ENCODE results near the gene FCRL5. TPM values are rescaled to one million over a fixed set of nuclear protein-coding genes. Genes with fewer than 3 reads are reported as not detected.
"Not testable (repeated sequence)": the region's sequence is repeated elsewhere in the genome, so short reads cannot be mapped to it uniquely, and the experiment has no call there.

FCRL5 gene
- total RNA-seq, 1 experiment from 2014 or later, result not detected

GRCh38 chr1:157487504-157487903, 64.8 kb downstream of the FCRL5 start:
- DNase-seq (ENCODE audit: low read depth), result no peak

GRCh38 chr1:157487096-157487495, 65.2 kb downstream of the FCRL5 start:
- no peak for DNase-seq (ENCODE audit: low read depth)

DNA sequence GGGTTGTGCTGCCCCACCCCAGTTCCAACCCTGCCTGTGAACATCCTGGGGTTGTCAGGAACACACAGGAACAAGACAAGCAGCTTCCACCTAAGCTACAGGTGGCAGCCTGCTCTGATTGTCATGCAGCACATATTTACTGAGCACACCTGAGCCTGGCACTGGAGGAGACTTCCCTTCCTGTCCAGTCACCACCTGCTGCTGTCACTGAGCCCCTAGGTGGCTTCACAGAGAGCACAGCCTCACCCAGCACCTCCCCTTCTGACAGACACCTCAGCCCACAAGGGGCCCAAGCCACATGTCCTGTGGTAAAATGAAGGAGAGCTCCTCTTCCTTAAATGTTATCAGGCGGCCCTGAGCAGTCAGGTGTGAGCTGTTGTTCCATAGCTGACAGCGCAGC, 65.9 kb downstream of the FCRL5 start:
- DNase-seq (ENCODE audit: low read depth), result not testable (repeated sequence)

DNA sequence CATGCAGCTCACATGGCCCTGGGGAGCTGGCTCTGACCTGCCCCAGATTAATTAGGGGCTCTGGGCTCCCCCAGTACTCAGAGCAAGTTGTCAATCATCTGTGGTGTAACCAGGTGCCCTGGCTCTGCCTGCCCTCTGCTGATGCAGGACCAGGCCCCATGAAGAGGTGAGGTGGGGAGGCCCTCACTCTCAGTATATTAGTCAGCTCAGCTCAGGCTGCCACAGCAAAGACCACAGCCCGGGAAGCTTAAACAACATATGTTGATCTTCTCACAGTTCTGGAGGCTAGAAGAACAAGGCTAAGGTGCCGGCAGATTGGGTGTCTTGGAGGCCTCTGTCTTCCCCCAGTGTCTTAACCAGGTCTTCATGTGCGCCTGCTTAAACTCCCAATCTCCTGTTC, 66.5 kb downstream of the FCRL5 start:
- no peak for DNase-seq (ENCODE audit: low read depth)

DNA sequence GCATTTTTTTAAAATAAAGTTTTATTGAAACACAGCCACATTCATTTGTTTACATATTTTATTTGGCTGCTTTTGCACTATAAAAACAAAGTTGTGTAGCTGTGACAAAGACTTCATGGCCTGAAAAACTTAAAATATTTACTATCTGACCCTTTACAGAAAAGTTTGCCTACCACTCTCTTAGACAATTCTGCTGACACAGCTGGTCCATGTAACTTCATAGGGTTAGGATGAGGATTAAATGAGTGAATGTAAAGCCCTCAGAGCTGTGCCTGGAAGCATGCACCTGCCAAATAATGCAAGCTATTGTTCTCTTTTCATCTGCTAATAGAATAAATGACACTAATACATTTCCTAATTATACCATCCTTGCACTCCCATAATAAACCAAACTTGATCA, 67.7 kb downstream of the FCRL5 start:
- no peak for DNase-seq (ENCODE audit: low read depth)

GRCh38 chr1:157483635-157484034, 68.7 kb downstream of the FCRL5 start:
- DNase-seq (ENCODE audit: low read depth), result no peak

GRCh38 chr1:157482717-157483116, 69.6 kb downstream of the FCRL5 start:
- DNase-seq (ENCODE audit: low read depth), result no peak

DNA sequence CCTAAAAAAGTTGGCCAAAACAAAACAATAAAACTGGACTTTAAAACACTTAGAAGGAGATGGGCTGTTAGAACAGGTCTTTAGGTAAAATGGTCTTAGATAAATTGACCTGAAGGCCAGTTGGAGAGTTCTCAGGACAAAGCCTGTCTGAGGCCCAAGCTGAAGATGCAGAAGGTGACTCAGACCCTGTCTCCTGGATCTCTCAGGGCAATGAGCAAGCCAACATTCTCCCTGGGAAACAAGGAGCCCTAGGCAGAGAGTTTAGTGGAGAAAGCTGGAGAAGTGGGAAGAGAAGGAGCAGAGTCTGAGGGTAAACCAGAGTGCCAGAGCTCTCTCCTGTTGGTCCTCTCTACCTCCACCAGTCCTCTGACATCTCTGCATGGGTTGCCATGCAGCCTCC, 70.1 kb downstream of the FCRL5 start:
- DNase-seq (ENCODE audit: low read depth), result no peak

- no peak for DNase-seq (ENCODE audit: low read depth)
These were observed 74.3 kb downstream of the FCRL5 start for GRCh38 chr1:157478030-157478429.

DNA sequence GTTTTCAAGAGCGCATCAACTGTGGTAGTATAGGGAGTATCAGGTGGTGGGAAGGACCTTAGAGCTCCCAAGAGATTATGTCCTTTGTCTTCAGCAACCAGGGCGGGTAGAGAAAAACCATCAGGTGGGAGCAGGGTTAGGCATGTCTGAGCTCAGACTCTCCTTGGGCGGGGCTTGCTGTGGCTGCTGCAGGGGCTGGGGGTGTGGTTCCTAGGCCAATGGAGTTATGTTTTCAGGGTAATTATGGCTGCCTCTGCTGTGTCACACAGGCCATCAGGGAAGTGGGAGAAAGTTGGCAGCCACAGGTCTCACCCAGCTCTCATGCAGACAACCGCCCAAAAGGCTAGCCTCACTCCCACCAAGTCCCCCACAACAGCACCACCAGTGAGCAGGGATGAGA, 74.9 kb downstream of the FCRL5 start:
- DNase-seq (ENCODE audit: low read depth), result no peak

GRCh38 chr1:157472959-157473358, 79.4 kb downstream of the FCRL5 start:
- no peak for DNase-seq (ENCODE audit: low read depth)

DNA sequence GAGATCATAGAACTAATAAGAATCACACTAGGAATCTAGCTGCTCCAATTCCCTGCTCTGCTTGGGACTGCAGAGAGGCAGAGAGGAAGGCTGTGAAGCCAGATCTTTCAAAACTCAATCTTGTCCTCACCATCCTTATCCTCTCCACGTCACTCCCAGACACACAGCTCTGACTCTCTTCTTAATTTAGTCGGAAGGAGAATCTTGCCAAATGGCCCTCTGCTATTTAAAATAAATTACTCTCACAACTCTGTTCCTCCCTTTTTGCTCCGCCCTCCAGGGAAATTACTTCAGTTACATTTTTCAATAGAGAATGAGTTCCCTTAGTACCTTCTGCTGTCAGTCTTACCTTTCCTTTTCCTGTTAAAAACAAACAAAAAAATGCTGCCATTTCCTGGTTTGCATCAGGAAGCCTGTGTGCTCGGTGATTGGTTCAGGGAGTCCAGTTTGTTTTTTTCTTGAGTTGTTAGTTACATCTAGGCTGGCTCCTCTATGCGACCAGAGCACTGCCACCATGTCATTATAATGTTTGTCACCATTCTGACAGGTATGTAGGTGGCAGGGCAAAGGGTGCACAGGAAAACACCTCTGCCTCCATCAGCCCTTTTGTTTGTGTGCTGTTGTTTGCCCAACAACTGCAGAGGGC, 80.1 kb downstream of the FCRL5 start:
- no peak for DNase-seq (ENCODE audit: low read depth)

GRCh38 chr1:157471531-157471930, 80.8 kb downstream of the FCRL5 start:
- no peak for DNase-seq (ENCODE audit: low read depth)

DNA sequence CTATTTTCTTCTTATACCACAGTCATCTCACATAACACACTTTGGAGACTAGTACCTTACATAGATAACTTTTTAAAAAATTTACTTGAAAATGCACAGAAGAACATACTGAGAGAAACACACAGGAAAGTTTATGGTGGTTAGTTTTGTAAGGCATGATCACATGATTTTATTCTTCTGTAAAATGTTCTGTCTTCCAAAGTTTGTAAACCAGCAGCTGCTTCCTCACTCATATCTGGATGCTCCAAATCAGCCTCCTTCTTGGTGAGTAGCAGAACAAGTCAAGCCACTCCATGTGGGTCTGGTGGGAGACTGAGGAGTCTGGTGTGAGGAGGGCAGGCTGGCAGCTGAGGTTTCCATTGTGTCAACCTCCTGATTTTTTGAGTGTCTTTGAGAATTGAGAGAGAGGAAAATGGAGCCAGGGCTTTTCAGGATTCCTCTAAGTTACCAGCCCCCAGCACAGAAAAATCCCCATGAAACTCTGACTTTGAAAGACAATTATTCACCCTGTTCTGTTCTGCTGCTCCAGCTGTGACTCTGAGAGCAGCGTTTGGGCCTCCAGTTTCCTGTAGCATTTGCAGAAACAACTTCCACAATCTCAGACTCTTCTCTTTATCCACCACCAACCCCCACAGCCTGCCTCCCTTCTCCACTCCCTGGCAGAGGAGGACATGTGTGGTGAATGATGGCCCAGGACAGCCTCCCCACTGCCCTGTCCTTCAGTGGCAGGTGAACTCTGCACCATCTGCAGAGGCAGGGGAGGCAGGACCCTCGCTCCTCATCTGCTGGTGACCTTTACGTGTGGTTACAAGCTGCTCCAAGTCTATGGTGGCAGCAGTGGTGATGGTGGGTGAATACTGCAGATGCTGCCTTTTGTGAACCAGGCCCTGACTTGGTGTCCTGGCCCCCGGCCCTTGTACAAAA, 82.3 kb downstream of the FCRL5 start:
- DNase-seq (ENCODE audit: low read depth), result no peak

GRCh38 chr1:157469300-157469699, 83.0 kb downstream of the FCRL5 start:
- no peak for DNase-seq (ENCODE audit: low read depth)

- no peak for DNase-seq (ENCODE audit: low read depth)
These were observed 86.3 kb downstream of the FCRL5 start for GRCh38 chr1:157466011-157466410.

Other genes starting within 250 kb of the FCRL5 start
- gene FCRL4, start 45.6 kb upstream of the FCRL5 start, total RNA-seq (2014; rRNA removed; shearing (Covaris generic)), result not detected in 2 replicates
- gene FCRL3, start 148.3 kb upstream of the FCRL5 start, total RNA-seq (2014; rRNA removed; shearing (Covaris generic)), result not detected in 2 replicates
- gene FCRL2, start 224.6 kb upstream of the FCRL5 start, total RNA-seq (2014; rRNA removed; shearing (Covaris generic)), result not detected in 2 replicates

Measured in RPMI7951 (cell line).